GM19455 (cell line): ENCODE measurements around the gene CCDC170.

Experiments used
- ATAC-seq: cut with Tn5 transposase; IDR thresholded peaks from one replicate; pipeline ENCODE4 v1.9.1; 2021; ENCODE audit not compliant: unreplicated experiment

The CCDC170 gene

GRCh38 chr6:151651639-151652038, 157.8 kb downstream of the CCDC170 start:
- ATAC-seq: no peak

GRCh38 chr6:151652325-151652724, 158.5 kb downstream of the CCDC170 start:
- ATAC-seq: no peak

DNA sequence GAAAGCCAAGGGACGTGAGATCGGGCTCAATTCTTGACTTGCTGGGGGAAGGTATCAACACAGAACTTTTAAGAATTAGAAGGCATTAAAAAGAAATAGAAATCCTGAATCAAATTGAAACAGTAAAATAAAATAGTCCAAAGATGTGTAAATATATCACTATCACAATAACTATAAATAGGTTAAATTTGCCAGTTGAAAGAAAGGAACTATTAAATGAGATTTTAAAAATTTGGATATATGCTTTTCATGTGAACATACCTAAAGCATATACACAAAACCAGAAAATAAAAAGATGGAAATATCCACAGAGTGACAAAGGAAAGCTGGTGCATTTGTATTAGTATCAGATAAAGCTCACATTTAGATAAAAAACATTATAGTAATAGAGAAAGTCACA, 161.3 kb downstream of the CCDC170 start:
- ATAC-seq: no peak

GRCh38 chr6:151656392-151656791, 162.6 kb downstream of the CCDC170 start:
- no peak for ATAC-seq

- no peak for ATAC-seq
Observed at GRCh38 chr6:151658091-151658490, 164.3 kb downstream of the CCDC170 start.

GRCh38 chr6:151659212-151659611, 165.4 kb downstream of the CCDC170 start:
- no peak for ATAC-seq

DNA sequence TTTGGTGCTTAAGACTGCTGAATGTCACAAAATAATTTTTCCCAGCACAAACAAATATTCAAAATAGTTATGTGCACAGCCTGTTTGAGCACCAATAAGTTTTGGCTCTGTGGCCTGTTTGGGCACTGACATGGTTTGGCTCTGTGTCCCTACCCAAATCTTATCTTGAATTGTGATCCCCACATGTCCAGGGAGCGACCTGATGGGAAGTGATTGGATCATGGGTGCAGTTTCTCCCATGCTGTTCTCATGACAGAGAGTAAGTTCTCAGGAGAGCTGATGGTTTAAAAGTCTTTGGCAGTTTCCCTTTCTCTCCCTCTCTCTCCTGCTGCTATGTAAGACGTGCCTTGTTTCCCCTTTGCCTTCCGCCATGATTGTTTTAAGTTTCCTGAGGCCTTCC, 167.7 kb downstream of the CCDC170 start:
- no peak for ATAC-seq

DNA sequence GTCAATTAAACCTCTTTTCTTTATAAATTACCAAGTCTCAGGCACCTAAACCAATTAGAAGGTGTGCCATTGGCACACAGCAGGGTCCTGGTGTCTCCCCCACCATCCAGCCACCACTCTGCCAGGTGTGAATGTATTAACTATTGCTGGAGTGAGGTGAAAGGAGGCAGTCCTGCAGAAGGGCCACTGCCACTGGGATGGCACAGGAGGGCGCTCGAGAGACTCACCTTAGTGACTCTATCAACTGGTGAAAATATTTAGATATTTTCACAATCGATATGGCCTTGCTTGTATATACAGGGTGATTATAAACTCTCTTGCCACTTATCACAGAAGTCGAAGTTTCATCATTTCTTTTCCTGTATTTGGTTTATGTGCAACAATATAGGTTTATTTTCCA, 168.1 kb downstream of the CCDC170 start:
- no peak for ATAC-seq

DNA sequence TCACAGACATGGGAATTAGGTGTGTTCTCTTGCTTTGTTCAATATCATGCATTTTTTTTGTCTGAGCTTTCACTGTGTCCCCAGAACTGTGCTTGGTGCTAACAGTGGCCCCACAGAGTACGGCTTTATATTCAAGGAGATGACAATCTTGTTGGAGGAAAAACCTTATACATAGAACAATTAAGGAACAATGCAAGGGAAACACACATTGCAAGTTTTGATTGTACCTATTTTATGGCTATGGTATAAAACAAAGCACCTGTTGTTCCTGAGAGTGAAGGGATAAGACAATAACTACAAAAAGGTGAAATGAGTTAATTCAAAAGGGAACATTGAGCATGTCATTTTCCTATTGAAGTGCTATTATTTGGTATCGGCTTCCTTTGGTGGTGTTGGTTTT, 169.7 kb downstream of the CCDC170 start:
- ATAC-seq: no peak

GRCh38 chr6:151664390-151664789, 170.6 kb downstream of the CCDC170 start:
- no peak for ATAC-seq

DNA sequence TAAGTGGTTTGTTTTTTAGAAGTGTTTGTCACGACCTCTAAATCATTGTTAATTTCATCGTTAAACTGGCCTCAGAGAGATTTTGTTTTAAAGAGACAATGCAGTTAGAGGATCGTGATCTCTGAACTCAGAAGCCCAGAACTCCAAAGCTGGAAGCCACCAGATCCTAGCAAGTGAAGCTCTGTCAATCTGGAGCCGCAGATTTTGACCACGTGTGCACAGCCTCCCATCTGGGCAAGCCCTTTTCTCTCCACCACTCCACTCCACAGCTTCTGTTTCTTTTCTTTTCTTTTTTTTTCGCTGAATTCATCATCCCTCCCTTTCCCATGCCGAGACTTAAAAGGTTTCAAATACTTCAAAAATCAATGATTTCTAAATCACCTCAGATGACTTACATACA, 171.5 kb downstream of the CCDC170 start:
- no peak for ATAC-seq

DNA sequence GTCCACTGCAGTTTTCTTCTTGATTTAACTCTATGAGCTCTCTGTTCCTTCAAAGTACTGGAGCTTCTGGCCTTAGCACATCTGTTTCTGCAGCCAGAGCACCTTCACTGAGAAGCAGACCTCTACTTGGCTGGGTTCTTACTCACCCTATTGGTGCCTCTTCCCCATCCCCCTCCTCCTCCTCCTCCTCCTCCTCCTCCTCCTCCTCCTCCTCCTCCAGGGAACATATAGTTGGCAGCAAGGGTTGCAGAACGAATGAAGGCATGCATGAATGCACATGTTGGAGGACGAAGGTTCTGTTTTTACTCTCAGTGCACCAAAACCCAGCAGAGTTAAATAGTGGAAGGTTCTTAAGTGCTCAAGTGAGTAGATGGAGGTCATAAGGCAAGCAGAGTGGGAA, 172.7 kb downstream of the CCDC170 start:
- ATAC-seq: no peak

DNA sequence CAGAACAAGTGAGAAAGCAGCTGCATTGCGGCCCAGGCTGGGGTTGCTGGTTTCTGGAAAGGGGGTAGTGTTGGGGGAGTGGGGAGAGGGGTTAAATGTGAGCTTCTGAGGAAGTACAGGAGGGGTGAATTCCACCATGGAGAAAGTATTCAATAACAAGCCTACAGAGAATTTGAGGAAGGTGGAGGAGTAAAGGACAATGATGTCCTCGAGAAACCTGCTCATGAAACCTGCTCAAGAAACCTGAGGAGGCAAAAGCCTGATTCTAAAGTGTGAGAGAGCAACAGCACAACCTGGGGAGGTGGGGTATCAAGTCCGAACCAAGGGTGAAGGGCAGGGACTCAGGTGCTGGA, 175.4 kb downstream of the CCDC170 start:
- no peak for ATAC-seq

GRCh38 chr6:151670116-151670515, 176.3 kb downstream of the CCDC170 start:
- ATAC-seq: no peak
